ENCODE data around the gene ADAP1. TPM values are rescaled to one million over a fixed set of nuclear protein-coding genes. Genes with fewer than 3 reads are reported as not detected.

Gene ADAP1
- total RNA-seq, 2 experiments from 2014 or later: 2.4 to 7.0 TPM

DNA sequence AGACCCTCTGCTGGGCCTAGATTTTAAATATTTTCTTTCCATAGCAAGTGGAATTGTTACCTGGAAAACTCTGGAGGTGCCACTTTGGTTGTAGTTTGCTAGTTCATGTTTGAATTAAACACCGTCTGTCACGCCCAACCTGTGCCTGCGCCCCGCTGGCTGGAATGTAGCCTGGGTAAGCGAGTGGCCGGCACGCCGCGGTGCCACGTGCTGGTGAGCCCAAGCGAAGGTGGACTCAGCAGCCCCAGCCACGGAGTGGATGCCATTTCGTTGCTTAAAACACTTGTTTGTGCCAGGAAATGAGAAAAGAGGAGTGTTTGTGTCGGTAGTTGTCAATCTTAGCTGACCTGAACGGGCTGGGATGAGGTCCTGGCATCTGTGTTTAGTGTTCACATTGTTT, 75.4 kb downstream of the ADAP1 start:
- H3K36me3 ChIP-seq (ENCODE audit: insufficient read depth, low read length): peaks cover 46% of the 10 kb centered on the region
- TSS peak; percentile 45 for BruUV-seq (replicated peaks)
- TF ChIP-seq, protein P1, sequence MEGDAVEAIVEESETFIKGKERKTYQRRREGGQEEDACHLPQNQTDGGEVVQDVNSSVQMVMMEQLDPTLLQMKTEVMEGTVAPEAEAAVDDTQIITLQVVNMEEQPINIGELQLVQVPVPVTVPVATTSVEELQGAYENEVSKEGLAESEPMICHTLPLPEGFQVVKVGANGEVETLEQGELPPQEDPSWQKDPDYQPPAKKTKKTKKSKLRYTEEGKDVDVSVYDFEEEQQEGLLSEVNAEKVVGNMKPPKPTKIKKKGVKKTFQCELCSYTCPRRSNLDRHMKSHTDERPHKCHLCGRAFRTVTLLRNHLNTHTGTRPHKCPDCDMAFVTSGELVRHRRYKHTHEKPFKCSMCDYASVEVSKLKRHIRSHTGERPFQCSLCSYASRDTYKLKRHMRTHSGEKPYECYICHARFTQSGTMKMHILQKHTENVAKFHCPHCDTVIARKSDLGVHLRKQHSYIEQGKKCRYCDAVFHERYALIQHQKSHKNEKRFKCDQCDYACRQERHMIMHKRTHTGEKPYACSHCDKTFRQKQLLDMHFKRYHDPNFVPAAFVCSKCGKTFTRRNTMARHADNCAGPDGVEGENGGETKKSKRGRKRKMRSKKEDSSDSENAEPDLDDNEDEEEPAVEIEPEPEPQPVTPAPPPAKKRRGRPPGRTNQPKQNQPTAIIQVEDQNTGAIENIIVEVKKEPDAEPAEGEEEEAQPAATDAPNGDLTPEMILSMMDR (conservative IDR thresholded peaks at IDR 0.05; ENCODE audit: low read length): no peak
- TF ChIP-seq EZH2phosphoT487 (IDR thresholded peaks at IDR 0.05; ENCODE audit: borderline replicate concordance, low read depth, low read length): no peak
- no peaks in the 10 kb centered on the region for H3K9me2 ChIP-seq (ENCODE audit: insufficient read depth, low read length)
- CTCF ChIA-PET (ENCODE audit: unreplicated experiment): no interaction called here
- H3K4me2 ChIP-seq (ENCODE audit: low read length): no peak overlapping the region
- no peak for DNase-seq (ENCODE audit: low spot score)
- H3K79me2 ChIP-seq (ENCODE audit: insufficient read depth, low read depth, low read length): peaks cover 73% of the 10 kb centered on the region
- H3K4me3 ChIP-seq (ENCODE audit: low read depth, low read length, poor library complexity, severe bottlenecking): no peak overlapping the region
- H3K9me3 ChIP-seq (ENCODE audit: low read length): no peaks in the 10 kb centered on the region
- peaks cover 27% of the 10 kb centered on the region for H3K4me1 ChIP-seq (ENCODE audit: insufficient read depth, low read length, poor library complexity, severe bottlenecking)
- intact Hi-C loops (cut with micrococcal nuclease; ENCODE audit: unreplicated experiment): no loop called here
- H4K20me1 ChIP-seq (ENCODE audit: insufficient read depth, low read length): peaks cover 13% of the 10 kb centered on the region
- no peak overlapping the region for H3K27ac ChIP-seq (ENCODE audit: low read depth, low read length, poor library complexity, severe bottlenecking)
- POLR2A ChIA-PET: interaction anchor here (0.6 to 0.7 kb wide), 2 partner anchors 66 to 102 kb away, joined by 3 to 8 read pairs; no protein-coding TSS in a partner anchor
- no peak overlapping the region for H2AFZ ChIP-seq (ENCODE audit: low read length)

DNA sequence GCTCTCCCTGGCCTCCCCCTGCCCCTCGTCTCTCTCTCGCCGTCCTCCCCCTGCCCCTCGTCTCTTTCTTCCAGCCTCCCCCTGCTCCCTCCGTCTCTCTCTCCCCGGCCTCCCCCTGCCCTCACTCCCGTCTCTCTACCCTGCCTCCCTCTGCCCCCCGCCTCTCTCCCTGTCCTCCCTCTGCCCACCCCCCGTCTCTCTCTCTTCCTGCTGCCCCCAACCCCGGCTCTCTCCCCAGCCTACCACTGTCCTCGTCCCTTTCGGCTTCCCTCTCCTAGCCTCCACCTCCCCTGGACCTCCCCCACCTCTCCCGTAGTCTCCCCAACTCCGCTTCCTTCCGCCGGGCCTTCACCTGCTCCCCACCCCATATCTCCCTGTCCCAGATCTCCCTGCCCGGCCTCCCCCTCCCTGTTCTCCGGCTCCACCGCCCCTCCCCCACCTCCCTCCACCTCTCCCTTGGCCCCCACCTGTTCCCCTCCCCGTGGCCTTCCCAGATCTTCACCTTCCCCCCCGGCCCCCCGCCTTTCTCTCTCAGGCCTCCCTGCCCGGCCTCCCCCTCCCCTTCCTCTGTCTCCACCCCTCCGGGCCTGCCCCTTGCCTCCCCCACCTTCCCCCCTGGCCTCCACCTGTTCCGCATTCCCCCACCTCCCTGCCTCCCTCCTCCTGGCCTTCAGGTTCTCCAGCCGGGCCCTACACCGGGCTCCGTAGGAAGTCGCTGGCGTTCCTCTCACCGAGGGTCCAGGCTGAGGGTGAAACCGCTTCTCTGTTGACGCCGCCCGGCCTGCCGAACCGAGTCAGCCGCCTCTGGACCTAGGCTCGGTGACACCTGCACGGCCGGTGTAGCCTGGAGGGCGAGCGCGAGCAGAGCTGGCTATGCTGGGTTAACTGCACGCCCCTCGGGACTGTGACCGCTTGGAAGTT, 76.9 kb downstream of the ADAP1 start:
- H3K79me2 ChIP-seq (ENCODE audit: insufficient read depth, low read depth, low read length): peaks cover 58% of the 10 kb centered on the region
- no peak for TF ChIP-seq EZH2phosphoT487 (IDR thresholded peaks at IDR 0.05; ENCODE audit: borderline replicate concordance, low read depth, low read length)
- TF ChIP-seq, protein P1 (conservative IDR thresholded peaks at IDR 0.05; ENCODE audit: low read length): no peak
- ChIA-PET POLR2A (no interaction called here), CTCF (ENCODE audit: unreplicated experiment) (no interaction called here)
- H3K9me2 ChIP-seq (ENCODE audit: insufficient read depth, low read length): no peaks in the 10 kb centered on the region
- peak overlapping the region; percentile 98 for H3K4me2 ChIP-seq (ENCODE audit: low read length)
- peaks cover 38% of the 10 kb centered on the region for H3K4me1 ChIP-seq (ENCODE audit: insufficient read depth, low read length, poor library complexity, severe bottlenecking)
- peak overlapping the region; percentile 92 for H3K4me3 ChIP-seq (ENCODE audit: low read depth, low read length, poor library complexity, severe bottlenecking)
- peak; percentile 27 for DNase-seq (ENCODE audit: low spot score)
- H3K36me3 ChIP-seq (ENCODE audit: insufficient read depth, low read length): peaks cover 54% of the 10 kb centered on the region
- H3K9me3 ChIP-seq (ENCODE audit: low read length): no peaks in the 10 kb centered on the region
- BruUV-seq (replicated peaks): no TSS peak
- H4K20me1 ChIP-seq (ENCODE audit: insufficient read depth, low read length): peaks cover 13% of the 10 kb centered on the region
- intact Hi-C loops (cut with micrococcal nuclease; ENCODE audit: unreplicated experiment): no loop called here
- H2AFZ ChIP-seq (ENCODE audit: low read length): no peak overlapping the region
- H3K27ac ChIP-seq (ENCODE audit: low read depth, low read length, poor library complexity, severe bottlenecking): peak overlapping the region; percentile 51

DNA sequence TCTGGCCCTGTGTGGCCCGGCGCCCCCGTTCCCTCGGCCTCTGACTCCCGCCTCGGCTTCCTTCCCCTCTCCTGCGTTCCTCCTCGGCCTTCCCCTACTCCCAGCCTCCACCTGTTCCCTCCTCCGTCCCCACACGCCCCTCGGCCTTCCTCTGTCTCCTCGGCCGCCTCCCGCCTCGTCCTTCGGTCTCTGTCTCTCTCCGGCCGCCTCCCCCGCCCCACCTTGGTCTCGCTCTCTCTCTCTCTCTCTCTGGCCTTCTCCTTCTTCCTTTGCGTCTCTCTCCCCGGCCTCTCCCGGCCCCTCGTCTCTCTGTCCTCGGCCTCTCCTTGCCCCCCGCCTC, 77.5 kb downstream of the ADAP1 start:
- Histone ChIP-seq H3K9me3 (ENCODE audit: low read length) (no peaks in the 10 kb centered on the region), H2AFZ (ENCODE audit: low read length) (no peak overlapping the region), H3K36me3 (ENCODE audit: insufficient read depth, low read length) (peaks cover 54% of the 10 kb centered on the region), H3K4me1 (ENCODE audit: insufficient read depth, low read length, poor library complexity, severe bottlenecking) (peaks cover 38% of the 10 kb centered on the region), H3K4me3 (ENCODE audit: low read depth, low read length, poor library complexity, severe bottlenecking) (peak overlapping the region; percentile 92), H3K79me2 (ENCODE audit: insufficient read depth, low read depth, low read length) (peaks cover 51% of the 10 kb centered on the region), H3K4me2 (ENCODE audit: low read length) (peak overlapping the region; percentile 98), H3K9me2 (ENCODE audit: insufficient read depth, low read length) (no peaks in the 10 kb centered on the region), H3K27ac (ENCODE audit: low read depth, low read length, poor library complexity, severe bottlenecking) (peak overlapping the region; percentile 51), H4K20me1 (ENCODE audit: insufficient read depth, low read length) (peaks cover 13% of the 10 kb centered on the region)
- POLR2A ChIA-PET: interaction anchor here (0.5 kb wide), 1 partner anchor 275 kb away, joined by 3 read pairs; no protein-coding TSS in a partner anchor
- no TSS peak for BruUV-seq (replicated peaks)
- CTCF ChIA-PET (ENCODE audit: unreplicated experiment): no interaction called here
- intact Hi-C loops (cut with micrococcal nuclease; ENCODE audit: unreplicated experiment): loop anchor here (1.0 kb wide), 3 partner anchors 24 to 150 kb away; partner anchors contain the start of gene PRKAR1B
- no peak for DNase-seq (ENCODE audit: low spot score)
- TF ChIP-seq, protein P1 (conservative IDR thresholded peaks at IDR 0.05; ENCODE audit: low read length): no peak
- no peak for TF ChIP-seq EZH2phosphoT487 (IDR thresholded peaks at IDR 0.05; ENCODE audit: borderline replicate concordance, low read depth, low read length)

Measured in OCI-LY7 (cell line).